CD4-positive, alpha-beta T cell treated with Interleukin-4 for 4 hours (primary cell): Measurements from ENCODE around the gene IRF4.
A peak's percentile ranks its signal among the peaks of the same experiment; 100 is the strongest.

Source experiments
- DNase-seq: peaks from one replicate; pipeline ENCODE4 v3.0.0-alpha.2; 2020

Gene IRF4

GRCh38 chr6:445571-446417 is 54.2 kb downstream of the IRF4 start:
- no peak for DNase-seq

DNA sequence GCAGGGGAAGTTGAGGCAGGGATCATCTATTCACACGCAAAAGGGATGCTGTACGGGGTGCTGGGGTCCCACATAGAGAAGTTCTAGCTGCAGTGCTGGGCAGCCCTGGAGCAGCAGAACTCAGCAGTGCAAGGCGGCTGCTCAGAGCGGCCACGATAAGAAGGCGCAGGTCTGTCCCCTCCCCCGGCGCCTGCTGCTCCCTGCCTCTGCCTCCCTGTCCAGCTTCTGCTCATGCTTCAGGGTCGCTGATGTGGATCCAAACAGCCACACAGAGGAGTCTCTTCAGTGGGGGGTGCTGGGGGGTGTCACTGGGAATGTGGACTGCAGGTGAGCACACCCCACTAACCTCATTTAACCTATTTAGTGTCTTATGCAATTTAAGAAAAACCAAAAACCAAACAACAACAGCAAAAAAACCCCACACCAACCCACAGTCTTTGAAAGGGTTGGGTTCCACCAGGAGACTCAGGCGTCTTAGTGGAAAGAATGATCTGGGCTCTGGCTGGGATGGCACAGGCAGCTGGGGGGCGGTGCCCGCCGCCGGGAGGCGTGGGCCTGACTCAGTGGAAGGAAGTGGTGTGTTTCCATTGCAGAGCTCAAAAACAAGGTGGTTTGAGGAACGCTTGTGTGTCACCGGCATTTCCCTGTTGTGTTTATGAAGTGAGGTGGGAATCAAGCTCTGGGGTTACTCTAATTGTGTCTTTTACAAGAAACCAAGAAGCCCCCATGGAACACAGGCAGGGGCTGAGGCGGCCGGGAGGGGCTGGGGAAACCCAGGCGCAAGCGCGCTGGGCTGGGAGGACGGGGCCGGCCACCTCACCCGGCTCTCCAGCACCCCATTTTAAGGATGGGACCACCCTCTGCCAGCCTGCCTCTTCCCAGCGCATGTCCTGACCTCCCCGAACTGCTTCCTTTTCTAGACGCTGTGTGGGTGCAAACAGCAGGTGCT is 55.1 kb downstream of the IRF4 start:
- peak; percentile 92 for DNase-seq

DNA sequence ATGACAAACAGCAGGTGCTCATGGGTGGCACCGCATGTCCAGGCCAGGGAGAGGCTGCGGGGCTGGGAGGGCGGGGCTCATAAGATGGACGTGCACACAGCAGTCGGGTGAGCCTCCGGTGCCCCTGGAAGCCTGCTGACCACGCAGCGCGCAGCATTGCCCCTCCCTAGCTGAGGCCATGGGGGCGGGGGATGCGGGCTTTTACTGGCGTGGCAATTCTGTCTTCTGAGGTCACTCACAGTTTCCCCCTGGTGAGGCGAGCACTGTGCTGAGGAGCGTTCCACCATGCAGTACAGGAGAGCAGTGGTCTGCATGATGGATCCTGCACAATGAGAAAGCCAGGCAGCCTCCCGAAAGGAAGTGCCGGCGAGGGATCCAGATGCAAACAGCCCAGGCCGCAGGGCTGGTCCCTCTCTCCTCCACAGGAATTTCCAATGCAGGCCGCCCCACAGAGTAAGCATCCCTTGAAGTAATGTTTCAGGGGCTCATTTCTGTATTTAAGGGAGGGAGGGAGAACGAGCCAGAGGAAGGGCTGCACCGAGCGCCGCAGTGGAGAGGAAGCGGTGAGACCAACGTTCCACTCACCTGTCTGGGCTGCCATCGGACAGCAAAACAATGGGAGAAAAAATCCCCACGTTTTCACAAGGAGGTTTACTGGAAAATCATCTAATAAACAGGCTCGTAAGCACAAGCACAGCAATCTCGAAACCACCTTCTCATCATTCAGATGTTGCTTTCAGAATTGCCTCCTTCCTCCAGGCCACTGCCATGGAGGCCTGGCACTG is 56.0 kb downstream of the IRF4 start:
- peak; percentile 18 for DNase-seq

- DNase-seq, result no peak
Measured at GRCh38 chr6:448296-449056, 56.9 kb downstream of the IRF4 start.

- DNase-seq, result no peak
Measured at GRCh38 chr6:449057-449430, 57.5 kb downstream of the IRF4 start.

DNA sequence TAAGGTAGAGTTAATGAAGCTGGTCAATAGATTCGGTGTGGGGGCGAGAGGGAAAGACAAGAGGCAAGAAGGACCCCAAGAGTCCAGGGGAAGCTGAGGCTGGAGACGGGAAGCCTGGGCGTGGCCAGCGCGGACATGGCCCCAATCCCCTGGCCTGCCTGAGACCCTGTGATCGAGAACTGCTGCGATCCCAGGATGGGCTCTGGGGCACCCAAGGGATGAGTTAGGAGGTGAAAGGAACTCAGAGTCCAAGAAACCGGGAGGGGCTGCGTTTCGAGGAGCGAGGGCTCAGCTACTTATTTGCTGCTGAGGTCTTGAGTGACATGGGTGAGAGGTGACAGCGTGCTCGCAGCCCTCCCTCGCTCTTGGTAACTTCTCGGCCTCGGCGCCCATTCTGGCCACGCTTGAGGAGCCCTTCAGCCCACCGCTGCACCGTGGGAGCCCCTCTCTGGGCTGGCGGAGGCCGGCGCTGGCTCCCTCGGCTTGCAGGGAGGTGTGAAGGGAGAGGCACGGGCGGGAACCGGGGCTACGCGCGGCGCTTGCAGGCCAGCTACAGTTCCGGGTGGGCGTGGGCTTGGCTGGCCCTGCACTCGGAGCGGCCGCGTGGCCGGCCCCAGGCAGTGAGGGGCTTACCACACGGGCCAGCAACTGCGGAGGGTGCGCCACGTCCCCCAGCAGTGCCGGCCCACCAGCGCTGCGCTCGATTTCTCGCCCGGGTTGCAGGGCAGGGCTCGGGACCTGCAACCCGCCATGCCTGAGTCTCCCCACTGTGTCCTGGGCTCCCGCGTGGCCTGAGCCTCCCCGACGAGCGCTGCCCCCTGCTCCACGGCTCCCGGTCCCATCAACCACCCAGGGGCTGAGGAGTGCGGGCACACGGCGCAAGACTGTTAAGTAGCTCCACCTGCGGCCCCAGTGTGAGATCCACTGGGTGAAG is 58.2 kb downstream of the IRF4 start:
- DNase-seq, result no peak

DNA sequence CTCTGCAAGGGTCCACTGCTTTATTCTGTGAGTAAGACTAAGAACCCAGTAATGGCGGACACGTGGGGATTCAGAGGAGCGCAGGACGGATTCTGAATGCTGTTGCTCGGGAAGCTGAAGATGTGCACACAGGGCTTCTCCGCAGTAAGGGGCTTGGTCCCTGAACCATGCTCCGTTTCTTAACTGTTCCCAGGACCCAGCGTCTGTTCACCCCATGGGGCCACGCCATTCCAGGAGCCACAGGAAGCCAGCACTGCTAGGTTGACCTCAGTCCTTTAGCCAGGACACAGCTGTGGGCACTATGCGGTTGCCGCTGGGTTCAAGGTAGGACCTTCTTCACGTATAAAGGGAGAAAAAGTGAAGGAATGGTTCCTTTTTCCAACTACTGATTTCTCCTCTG is 59.8 kb downstream of the IRF4 start:
- no peak for DNase-seq

GRCh38 chr6:451847-452246 is 60.3 kb downstream of the IRF4 start:
- DNase-seq, result no peak

DNA sequence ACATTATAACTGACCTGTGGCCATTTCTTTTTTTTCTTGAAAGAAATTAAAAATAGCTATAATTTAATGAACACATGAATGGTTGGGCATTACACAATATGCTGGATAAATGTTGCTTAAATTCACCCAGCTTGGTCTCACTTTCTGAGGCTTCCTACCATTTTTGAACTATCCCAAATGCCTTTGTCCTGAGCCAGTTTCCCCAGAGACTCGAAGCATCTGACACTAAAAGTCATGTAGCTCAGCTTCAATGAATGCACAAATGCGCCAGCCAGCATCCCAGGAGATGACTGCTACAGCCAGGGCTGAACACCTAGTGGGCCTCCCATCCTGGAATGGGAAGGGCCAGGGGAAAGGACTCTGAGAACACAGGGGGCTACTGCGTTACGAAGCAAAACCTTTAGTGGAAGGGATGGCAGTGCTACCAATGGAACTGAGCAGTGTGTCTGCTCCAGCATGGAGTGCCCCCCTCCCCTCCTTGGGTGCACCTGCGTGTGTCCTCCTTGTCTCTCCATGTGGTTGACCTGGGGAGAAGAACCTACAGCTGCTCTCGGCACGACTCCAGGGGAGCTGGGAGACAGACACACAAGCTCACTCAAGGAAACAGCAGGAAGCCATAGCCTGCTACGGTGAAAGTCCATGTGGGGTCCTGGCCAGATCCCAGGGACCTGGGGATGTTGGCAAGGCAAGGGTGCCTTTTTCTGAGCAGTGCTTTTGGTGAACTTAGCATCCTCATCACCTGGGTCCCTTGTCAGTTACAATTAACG is 60.9 kb downstream of the IRF4 start:
- no peak for DNase-seq

DNA sequence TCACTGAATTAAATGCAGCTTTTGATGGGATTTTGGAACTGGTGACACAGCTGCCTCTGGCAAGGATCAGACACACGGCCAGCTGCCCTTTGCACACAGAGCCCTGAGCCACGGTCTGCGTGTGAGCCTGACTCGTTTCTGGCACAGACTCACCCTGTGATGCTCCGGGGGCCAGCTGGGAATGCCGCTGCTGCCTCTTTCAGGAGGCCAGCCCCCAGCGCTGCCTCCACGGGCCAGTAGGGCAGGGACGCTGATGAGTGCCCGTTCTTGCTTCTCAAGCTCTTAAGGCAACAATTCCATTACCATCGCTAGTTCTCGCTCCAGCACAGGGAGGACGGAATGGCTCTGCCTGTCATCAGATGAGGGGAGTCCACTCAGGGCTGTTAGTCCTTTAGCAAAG is 61.6 kb downstream of the IRF4 start:
- no peak for DNase-seq

DNA sequence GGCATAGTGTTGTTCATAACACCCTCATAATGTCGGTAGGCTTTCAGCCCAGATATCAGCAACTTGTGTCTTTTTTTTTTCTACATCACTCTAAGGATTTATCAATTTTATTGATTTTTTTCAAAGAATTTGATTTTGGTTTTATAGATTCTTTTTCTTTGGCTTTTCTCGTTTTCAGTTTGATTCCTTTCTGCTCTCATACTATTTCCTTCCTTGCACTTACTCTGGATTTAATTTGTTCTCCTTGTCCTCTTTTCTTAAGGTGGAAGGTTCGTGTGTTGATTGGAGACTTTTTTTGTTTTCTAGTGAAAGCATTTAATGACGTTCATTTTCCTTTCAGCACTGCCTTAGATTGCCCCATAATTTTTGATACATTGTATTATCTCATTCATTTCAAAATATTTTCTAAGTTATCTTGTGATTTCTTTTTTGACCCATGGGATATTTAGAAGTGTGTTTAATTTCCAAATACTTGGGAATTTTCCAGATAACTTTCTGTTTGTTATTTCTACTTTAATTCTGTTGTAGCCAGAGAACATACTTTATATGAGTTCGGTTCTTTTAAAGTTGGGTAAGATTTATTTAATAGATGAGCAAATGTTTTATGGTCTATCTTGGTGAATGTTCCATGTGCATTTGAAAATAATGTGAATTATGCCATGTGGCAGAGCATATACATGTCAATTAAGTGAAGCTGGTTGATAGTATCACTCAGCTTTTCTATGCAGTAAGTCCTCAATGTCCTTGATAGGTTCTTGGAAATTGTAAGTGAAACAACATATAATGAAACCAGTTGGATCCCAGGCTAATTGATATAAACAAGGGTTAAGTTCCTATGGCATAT is 62.8 kb downstream of the IRF4 start:
- no peak for DNase-seq

DNA sequence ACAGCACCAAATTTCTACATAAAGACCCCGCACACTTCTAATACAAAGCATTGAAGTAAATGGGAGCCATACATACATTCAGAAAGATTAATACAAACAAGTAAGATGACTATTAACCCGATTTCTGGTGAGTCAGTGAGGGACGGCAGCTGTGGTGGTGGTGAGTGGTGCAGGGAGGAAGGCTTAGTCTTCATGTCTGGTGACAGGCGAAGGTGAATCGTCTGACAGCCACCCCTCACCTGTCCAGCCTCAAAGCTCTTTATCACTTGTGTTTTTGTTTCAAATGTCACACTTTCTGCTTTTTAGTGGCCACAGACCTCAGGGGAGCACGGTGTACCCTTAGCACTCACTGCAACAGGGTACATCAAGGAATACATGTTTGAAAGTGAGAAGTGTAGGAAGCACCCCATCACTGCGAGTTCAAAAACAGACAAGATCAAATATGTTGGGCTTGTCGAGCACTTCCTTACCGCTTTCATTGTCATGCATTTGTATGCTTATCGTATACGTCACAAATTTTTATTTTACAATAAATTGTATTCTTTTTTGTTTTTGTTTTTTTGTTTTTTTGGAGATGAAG is 63.5 kb downstream of the IRF4 start:
- DNase-seq, result peak; percentile 28

- no peak for DNase-seq
Measured at GRCh38 chr6:455835-456234, 64.3 kb downstream of the IRF4 start.

DNA sequence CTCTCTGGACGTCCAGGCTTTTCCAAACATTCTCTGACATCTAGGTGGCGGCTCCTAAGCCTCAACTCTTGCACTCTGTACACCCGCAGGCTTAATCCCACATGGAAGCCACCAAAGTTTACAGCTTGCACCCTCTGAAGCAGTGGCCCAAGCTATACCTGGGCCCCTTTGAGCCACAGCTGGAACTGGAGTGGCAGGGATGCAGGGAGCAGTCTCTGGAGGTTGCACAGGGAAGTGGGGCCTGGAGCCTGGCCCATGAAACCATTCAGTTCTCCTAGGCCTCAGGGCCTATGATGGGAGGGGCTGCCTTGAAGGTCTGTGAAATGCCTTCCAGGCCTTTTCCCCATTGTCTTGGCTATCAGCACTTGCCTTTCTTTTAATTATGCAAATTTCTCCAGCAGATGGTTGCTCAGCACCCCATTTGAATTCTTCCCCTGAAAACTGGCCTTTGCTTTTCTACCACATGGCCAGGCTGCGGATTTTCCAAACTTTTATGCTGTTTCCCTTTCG is 64.9 kb downstream of the IRF4 start:
- no peak for DNase-seq

DNA sequence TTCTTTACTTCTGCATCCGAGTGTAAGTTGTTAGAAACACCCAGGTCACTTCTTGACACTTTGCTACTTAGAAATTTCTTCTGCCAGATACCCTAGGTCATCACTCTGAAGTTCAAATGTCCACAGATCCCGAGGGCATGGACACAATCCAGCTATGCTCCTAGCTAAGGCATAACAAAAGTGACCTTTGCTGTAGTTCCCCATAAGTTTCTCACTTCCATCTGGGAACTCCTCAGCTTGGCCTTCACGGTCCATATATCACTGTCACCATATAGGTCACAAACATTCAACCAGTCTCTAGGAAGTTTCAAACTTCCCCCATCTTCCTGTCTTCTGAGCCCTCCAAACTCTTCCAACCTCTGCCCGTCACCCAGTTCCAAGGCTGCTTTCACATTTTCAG is 65.3 kb downstream of the IRF4 start:
- DNase-seq, result no peak
